Epithelial cell of esophagus (primary cell): Measurements from ENCODE around the gene ZSCAN5C.
"Not testable (repeated sequence)": the region's sequence is repeated elsewhere in the genome, so short reads cannot be mapped to it uniquely, and the experiment has no call there.

Source experiments
- DNase-seq: peaks from one replicate; pipeline ENCODE4 v3.0.0; 2010; ENCODE audit warnings: low read depth
- H3K4me3 ChIP-seq: 2 replicates; pipeline ENCODE4 v1.5.1; 2011; ENCODE audit warnings: mild to moderate bottlenecking, low read length, control low read depth
- CTCF ChIP-seq: IDR thresholded peaks from 2 replicates; pipeline ENCODE4 v1.5.1; 2011; ENCODE audit warnings: low read depth, mild to moderate bottlenecking, low read length, control low read depth, inconsistent platforms; ENCODE audit not compliant: insufficient read depth; ENCODE audit errors: missing control alignments

Gene ZSCAN5C

GRCh38 chr19:56218961-56219360 is 16.9 kb downstream of the ZSCAN5C start:
- no peak overlapping the region for H3K4me3 ChIP-seq
- no peak for TF ChIP-seq CTCF
- DNase-seq: no peak

- peak; percentile 19 for DNase-seq
- H3K4me3 ChIP-seq: not testable (repeated sequence)
- TF ChIP-seq CTCF: peak; percentile 22
Measured at GRCh38 chr19:56221442-56221841, 19.4 kb downstream of the ZSCAN5C start.

GRCh38 chr19:56221851-56222250 is 19.8 kb downstream of the ZSCAN5C start:
- H3K4me3 ChIP-seq: no peak overlapping the region
- no peak for DNase-seq
- TF ChIP-seq CTCF: no peak

- no peak overlapping the region for H3K4me3 ChIP-seq
- DNase-seq: no peak
- no peak for TF ChIP-seq CTCF
Measured at GRCh38 chr19:56222901-56223300, 20.8 kb downstream of the ZSCAN5C start.

GRCh38 chr19:56223481-56223880 is 21.4 kb downstream of the ZSCAN5C start:
- TF ChIP-seq CTCF: no peak
- no peak overlapping the region for H3K4me3 ChIP-seq
- DNase-seq: no peak

GRCh38 chr19:56245121-56245740 is 43.2 kb downstream of the ZSCAN5C start:
- peak; percentile 6 for DNase-seq
- TF ChIP-seq CTCF: no peak
- H3K4me3 ChIP-seq: no peak overlapping the region

GRCh38 chr19:56245764-56246163 is 43.7 kb downstream of the ZSCAN5C start:
- H3K4me3 ChIP-seq, DNase-seq: not testable (repeated sequence)

GRCh38 chr19:56248736-56249338 is 46.8 kb downstream of the ZSCAN5C start:
- DNase-seq, H3K4me3 ChIP-seq: not testable (repeated sequence)
